Endodermal cell (in vitro differentiated cells): Measurements from ENCODE around the gene ERO1A. TPM values are rescaled to one million over a fixed set of nuclear protein-coding genes. Genes with fewer than 3 reads are reported as not detected.

ENCODE experiments used
- DNase-seq: peaks from one replicate; pipeline ENCODE4 v3.0.0-alpha.2; 2017
- H3K27ac ChIP-seq: 2 replicates; pipeline ENCODE4 v1.5.1; 2013; ENCODE audit warnings: mild to moderate bottlenecking, low read depth, low read length, moderate library complexity
- H3K27me3 ChIP-seq: 2 replicates; pipeline ENCODE4 v1.6.1; 2013; ENCODE audit warnings: mild to moderate bottlenecking, low read length, moderate library complexity; ENCODE audit not compliant: insufficient read depth, control insufficient read depth, poor library complexity, severe bottlenecking
- H3K36me3 ChIP-seq: 2 replicates; pipeline ENCODE4 v1.7.0; 2013; ENCODE audit warnings: mild to moderate bottlenecking, low read length, moderate library complexity; ENCODE audit not compliant: control insufficient read depth, insufficient read depth
- H3K4me1 ChIP-seq: one replicate; pipeline ENCODE4 v1.7.0; 2013; ENCODE audit warnings: low read length; ENCODE audit not compliant: control insufficient read depth, insufficient read depth
- H3K4me3 ChIP-seq: 2 replicates; pipeline ENCODE4 v1.5.1; 2013; ENCODE audit warnings: mild to moderate bottlenecking, low read length, moderate library complexity
- H3K9ac ChIP-seq: 2 replicates; pipeline ENCODE4 v1.6.1; 2013; ENCODE audit warnings: mild to moderate bottlenecking, low read length, moderate library complexity; ENCODE audit not compliant: poor library complexity, severe bottlenecking; ENCODE audit errors: extremely low read depth
- H3K9me3 ChIP-seq: 2 replicates; pipeline ENCODE4 v1.6.1; 2013; ENCODE audit warnings: mild to moderate bottlenecking, low read length, moderate library complexity; ENCODE audit not compliant: control insufficient read depth
- H3K27ac Mint-ChIP-seq: 2 replicates; pipeline ENCODE4 v1.8.0; 2020; ENCODE audit warnings: mixed read lengths
- H3K27me3 Mint-ChIP-seq: 2 replicates; pipeline ENCODE4 v1.8.0; 2021; ENCODE audit warnings: mild to moderate bottlenecking, mixed read lengths; ENCODE audit not compliant: insufficient read depth
- H3K36me3 Mint-ChIP-seq: 2 replicates; pipeline ENCODE4 v1.8.0; 2020; ENCODE audit warnings: low read depth, mixed read lengths
- H3K4me1 Mint-ChIP-seq: 2 replicates; pipeline ENCODE4 v1.8.0; 2020; ENCODE audit warnings: mixed read lengths
- H3K4me3 Mint-ChIP-seq: 2 replicates; pipeline ENCODE4 v1.8.0; 2020; ENCODE audit warnings: mild to moderate bottlenecking, moderate library complexity, mixed read lengths
- H3K9me3 Mint-ChIP-seq: 2 replicates; pipeline ENCODE4 v1.8.0; 2020; ENCODE audit warnings: mild to moderate bottlenecking, mixed read lengths
- CTCF ChIP-seq: fragments of 200-600 bp; sonication (generic); conservative IDR thresholded peaks from 2 replicates; pipeline ENCODE4 v1.5.0; 2021; ENCODE audit warnings: antibody characterized with exemption, mild to moderate bottlenecking
- WGBS, 2 experiments: methylation state at CpG; one replicate each; pipeline versions ENCODE4 v1.1.5 to v1.1.7; 2013; ENCODE audit warnings: missing lambda C conversion rate in 2 of 2, mixed read lengths in 1 of 2; ENCODE audit not compliant: insufficient coverage in 1 of 2, insufficient read length in 1 of 2; 5-methylcytosine and 5-hydroxymethylcytosine counted together
- total RNA-seq, 2 donors: library from RNA; stranded (reverse); fragmentation: NEBNext Ultra II Directional in 1 of 2; extraction: Animal tissue kit (Norgen Biotek cat#: 25700) in 1 of 2; gene quantifications; 2 replicates in 1 of 2; 3 replicates in 1 of 2; pipeline ENCODE4 v1.2.1, GENCODE V29; 2021

The ERO1A gene
- total RNA-seq, 2 donors from 2014 or later, result 44.5 to 60.8 TPM

- no peak overlapping the region for H3K4me3 ChIP-seq
- no peak overlapping the region for H3K9ac ChIP-seq
- 79 to 80% methylated on average over 8 to 10 of the region's 10 CpGs for WGBS, 2 experiments
- H3K9me3 Mint-ChIP-seq, result peaks cover 40% of the 10 kb centered on the region
- no peaks in the 10 kb centered on the region for H3K27me3 Mint-ChIP-seq
- peak; percentile 69 for DNase-seq
- H3K36me3 Mint-ChIP-seq, result peaks cover 12% of the 10 kb centered on the region
- no peaks in the 10 kb centered on the region for H3K27me3 ChIP-seq
- no peak for TF ChIP-seq CTCF
- H3K4me1 ChIP-seq, result no peaks in the 10 kb centered on the region
- peaks cover 2% of the 10 kb centered on the region for H3K4me1 Mint-ChIP-seq
- no peaks in the 10 kb centered on the region for H3K36me3 ChIP-seq
- no peaks in the 10 kb centered on the region for H3K9me3 ChIP-seq
- no peak overlapping the region for H3K27ac ChIP-seq
- no peak overlapping the region for H3K4me3 Mint-ChIP-seq
- H3K27ac Mint-ChIP-seq, result no peak overlapping the region
Measured at GRCh38 chr14:52596320-52596719, 99.0 kb downstream of the ERO1A start.

- DNase-seq, result no peak
- no peak overlapping the region for H3K4me3 Mint-ChIP-seq
- H3K4me1 Mint-ChIP-seq, result no peaks in the 10 kb centered on the region
- H3K36me3 Mint-ChIP-seq, result peaks cover 5% of the 10 kb centered on the region
- H3K4me1 ChIP-seq, result no peaks in the 10 kb centered on the region
- H3K9me3 Mint-ChIP-seq, result peaks cover 32% of the 10 kb centered on the region
- H3K27me3 ChIP-seq, result no peaks in the 10 kb centered on the region
- H3K9ac ChIP-seq, result no peak overlapping the region
- no peaks in the 10 kb centered on the region for H3K9me3 ChIP-seq
- H3K36me3 ChIP-seq, result no peaks in the 10 kb centered on the region
- H3K27ac ChIP-seq, result no peak overlapping the region
- no peak overlapping the region for H3K27ac Mint-ChIP-seq
- no peaks in the 10 kb centered on the region for H3K27me3 Mint-ChIP-seq
- no peak overlapping the region for H3K4me3 ChIP-seq
- no peak for TF ChIP-seq CTCF
- WGBS, 2 experiments, result 80 to 100% methylated on average over 1 of the region's 1 CpG
Measured at GRCh38 chr14:52590318-52590717, 105.0 kb downstream of the ERO1A start.

Other genes with a start within 250 kb of the ERO1A start
- gene TXNDC16, start 143.1 kb downstream of the ERO1A start, total RNA-seq, result 10 to 100 TPM; 11.5 to 17.5 TPM
- gene GPR137C, start 142.7 kb downstream of the ERO1A start, total RNA-seq, result 1 to 10 TPM; 8.8 to 9.3 TPM
- 100 to 1,000 TPM; 102 to 121 TPM for gene PSMC6, start 11.6 kb upstream of the ERO1A start, total RNA-seq
- 10 to 100 TPM; 27.3 to 28.2 TPM for gene STYX, start 34.6 kb upstream of the ERO1A start, total RNA-seq
- gene GNPNAT1, start 96.0 kb upstream of the ERO1A start, total RNA-seq, result 10 to 100 TPM; 68.4 to 78.2 TPM